Esophagus (tissue), 2 donors: ENCODE data around the gene CUX1. TPM values are rescaled to one million over a fixed set of nuclear protein-coding genes. Genes with fewer than 3 reads are reported as not detected.

Experiments used
- H3K27ac ChIP-seq, 2 donors: one replicate each; pipeline ENCODE4 v1.5.1; 2013; ENCODE audit warnings: low read depth in 2 of 2, mild to moderate bottlenecking in 2 of 2, inconsistent platforms in 1 of 2, low read length in 1 of 2, moderate library complexity in 1 of 2
- H3K27me3 ChIP-seq, 2 donors: one replicate each; pipeline ENCODE4 v1.6.1; 2013; ENCODE audit warnings: low read length in 2 of 2, control low read depth in 1 of 2, mild to moderate bottlenecking in 1 of 2; ENCODE audit not compliant: insufficient read depth in 2 of 2, control insufficient read depth in 1 of 2
- H3K36me3 ChIP-seq, 2 donors: one replicate each; pipeline ENCODE4 v1.6.1; 2013; ENCODE audit warnings: low read length in 1 of 2; ENCODE audit not compliant: control insufficient read depth in 2 of 2, insufficient read depth in 2 of 2
- H3K4me1 ChIP-seq, 2 donors: one replicate each; pipeline ENCODE4 v1.6.1; 2013; ENCODE audit warnings: low read length in 1 of 2; ENCODE audit not compliant: control insufficient read depth in 2 of 2, insufficient read depth in 2 of 2
- H3K4me3 ChIP-seq, 2 donors: one replicate each; pipeline ENCODE4 v1.5.1; 2013; ENCODE audit warnings: low read length in 2 of 2, mild to moderate bottlenecking in 2 of 2, low read depth in 1 of 2, moderate library complexity in 1 of 2
- H3K9me3 ChIP-seq, 2 donors: one replicate each; pipeline ENCODE4 v1.6.1; 2013; ENCODE audit warnings: mild to moderate bottlenecking in 2 of 2, low read depth in 1 of 2, low read length in 1 of 2, moderate library complexity in 1 of 2; ENCODE audit not compliant: control insufficient read depth in 2 of 2, insufficient read depth in 1 of 2
- WGBS, 2 donors: extraction: QIAGEN DNeasy Blood & Tissue Kit; methylation state at CpG; one replicate each; pipeline ENCODE4 v1.1.7; 2013; 5-methylcytosine and 5-hydroxymethylcytosine counted together
- polyA plus RNA-seq, 2 donors: library from polyadenylated mRNA; stranded (reverse); fragments of 200-250 nt; gene quantifications; one replicate each; pipeline ENCODE4 v1.2.3, GENCODE V29; 2013
- donor health status: healthy with polysubstance abuse.
- donor health status: Bipolar disorder and iron deficiency.

CUX1 gene
- polyA plus RNA-seq, 2 donors = 19.6 to 21.7 TPM

GRCh38 chr7:102253066-102253972 is 435.9 kb downstream of the CUX1 start:
- no peak overlapping the region for H3K4me3 ChIP-seq
- H3K36me3 ChIP-seq = peaks cover 0 to 7% of the 10 kb centered on the region in 2 donors
- H3K4me1 ChIP-seq = no peaks in the 10 kb centered on the region
- whole genome bisulfite sequencing, 2 donors = 82 to 92% methylated on average over 19 of the region's 19 CpGs
- no peaks in the 10 kb centered on the region for H3K27me3 ChIP-seq
- H3K27ac ChIP-seq = no peak overlapping the region
- no peaks in the 10 kb centered on the region for H3K9me3 ChIP-seq

GRCh38 chr7:102253973-102254370 is 436.5 kb downstream of the CUX1 start:
- Histone ChIP-seq H3K27me3 (no peaks in the 10 kb centered on the region), H3K36me3 (peaks cover 0 to 4% of the 10 kb centered on the region in 2 donors), H3K9me3 (no peaks in the 10 kb centered on the region), H3K27ac (no peak overlapping the region), H3K4me3 (no peak overlapping the region), H3K4me1 (no peaks in the 10 kb centered on the region)
- WGBS, 2 donors = 89 to 91% methylated on average over 12 to 13 of the region's 13 CpGs

DNA sequence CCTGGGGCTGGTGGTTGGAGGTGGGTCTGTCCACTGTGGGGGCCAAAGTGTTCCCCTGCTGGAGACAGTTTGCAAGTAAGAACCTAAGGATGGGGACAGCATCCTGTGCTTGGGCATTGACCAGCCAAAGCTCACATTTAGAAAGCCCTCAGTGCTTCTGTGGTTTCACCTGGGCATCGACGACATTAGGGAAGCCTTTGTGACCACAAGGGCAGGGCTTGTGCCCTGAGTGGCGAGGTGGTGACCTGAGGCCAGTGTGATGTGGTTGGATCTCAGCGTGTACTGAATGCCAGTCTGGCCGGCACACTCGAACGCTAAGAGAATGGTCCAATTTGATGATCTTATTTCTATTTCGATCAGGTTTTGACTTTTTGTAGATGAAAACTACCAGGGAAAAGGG is 437.1 kb downstream of the CUX1 start:
- Histone ChIP-seq H3K4me3 (no peak overlapping the region), H3K27me3 (no peaks in the 10 kb centered on the region), H3K9me3 (no peaks in the 10 kb centered on the region), H3K36me3 (peaks cover 0 to 2% of the 10 kb centered on the region in 2 donors), H3K4me1 (no peaks in the 10 kb centered on the region), H3K27ac (no peak overlapping the region)
- WGBS, 2 donors = 86 to 90% methylated on average over 8 of the region's 8 CpGs

DNA sequence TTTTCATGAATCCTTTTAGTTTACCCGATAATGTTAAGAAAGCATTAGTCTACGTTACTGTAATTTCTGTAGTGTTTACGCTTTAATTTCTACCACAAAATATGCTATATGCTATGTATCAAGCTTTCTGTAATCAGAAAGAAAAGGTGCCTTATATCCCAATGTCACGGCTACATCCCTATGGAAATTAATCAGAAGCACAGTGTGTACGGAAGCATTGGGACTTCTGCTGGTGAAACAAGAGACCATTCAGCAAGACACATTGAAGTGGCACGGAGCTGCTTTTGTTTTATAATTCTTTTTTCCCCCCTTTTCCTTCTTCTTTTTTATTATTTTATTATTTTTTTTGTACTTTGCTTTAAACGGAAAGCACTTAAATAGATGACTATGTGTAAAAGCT is 438.1 kb downstream of the CUX1 start:
- Histone ChIP-seq H3K9me3 (no peaks in the 10 kb centered on the region), H3K27me3 (no peaks in the 10 kb centered on the region), H3K4me1 (no peaks in the 10 kb centered on the region), H3K36me3 (peaks cover 0 to 2% of the 10 kb centered on the region in 2 donors), H3K4me3 (no peak overlapping the region), H3K27ac (no peak overlapping the region)
- WGBS, 2 donors = 94% methylated on average over 7 of the region's 7 CpGs

- 91 to 94% methylated on average over 15 of the region's 15 CpGs for WGBS, 2 donors
- H3K27ac ChIP-seq = no peak overlapping the region
- no peak overlapping the region for H3K4me3 ChIP-seq
- H3K9me3 ChIP-seq = no peaks in the 10 kb centered on the region
- no peaks in the 10 kb centered on the region for H3K27me3 ChIP-seq
- H3K4me1 ChIP-seq = no peaks in the 10 kb centered on the region
- H3K36me3 ChIP-seq = peaks cover 0 to 2% of the 10 kb centered on the region in 2 donors
Observed at GRCh38 chr7:102255916-102256315, 438.5 kb downstream of the CUX1 start.

DNA sequence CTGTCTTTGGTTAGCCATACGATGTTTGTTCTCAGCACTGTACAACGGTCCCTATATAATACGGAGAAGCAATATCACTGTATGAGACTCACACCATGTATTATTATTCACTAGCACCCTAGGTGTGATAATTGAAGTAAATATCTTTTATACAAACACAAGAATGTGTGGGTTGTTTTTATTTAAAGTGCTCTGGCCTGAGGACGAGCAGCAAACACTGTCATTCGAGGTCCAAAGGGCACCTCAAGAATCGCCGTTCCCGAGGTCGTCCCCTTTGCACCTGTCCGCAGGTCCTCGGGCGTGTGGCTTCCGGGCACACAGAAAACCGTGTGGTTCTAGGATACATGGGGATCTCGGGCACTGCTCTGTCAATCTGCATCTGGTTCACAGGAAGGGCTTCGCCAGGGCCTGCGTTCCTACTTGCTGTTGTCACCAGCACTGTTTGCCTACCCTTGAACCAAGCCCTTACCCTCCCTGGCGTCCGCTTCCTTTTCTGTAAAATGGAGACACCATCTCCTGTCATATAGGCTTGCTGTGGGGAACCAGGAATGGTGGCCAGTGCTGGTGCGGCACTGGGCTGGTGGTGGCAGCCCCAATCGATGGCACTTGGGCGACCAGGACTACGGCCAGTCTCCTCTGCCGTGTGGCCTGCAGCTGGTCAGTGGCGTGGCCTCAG is 440.8 kb downstream of the CUX1 start:
- no peak overlapping the region for H3K27ac ChIP-seq
- H3K9me3 ChIP-seq = no peaks in the 10 kb centered on the region
- no peaks in the 10 kb centered on the region for H3K4me1 ChIP-seq
- H3K4me3 ChIP-seq = no peak overlapping the region
- H3K27me3 ChIP-seq = no peaks in the 10 kb centered on the region
- 92% methylated on average over 25 of the region's 25 CpGs for WGBS, 2 donors
- H3K36me3 ChIP-seq = no peaks in the 10 kb centered on the region

DNA sequence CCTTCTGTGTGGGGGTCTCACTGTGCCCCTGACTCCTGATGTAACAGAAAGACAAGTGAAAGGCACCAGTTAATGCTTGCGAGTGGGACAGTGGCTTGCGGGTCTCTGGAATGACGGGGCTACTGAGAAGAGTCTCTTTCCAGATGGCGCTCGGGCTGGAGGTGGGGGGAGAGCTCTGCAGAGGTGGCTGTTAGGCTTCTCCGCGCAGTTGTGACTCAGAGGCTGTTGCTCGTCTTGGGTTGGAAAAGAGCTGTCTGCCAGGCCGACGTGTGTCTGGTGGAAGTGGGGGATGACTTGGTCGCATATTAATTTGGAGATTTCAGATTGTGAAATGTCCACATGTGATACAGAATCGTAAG is 441.3 kb downstream of the CUX1 start:
- H3K9me3 ChIP-seq = no peaks in the 10 kb centered on the region
- no peak overlapping the region for H3K4me3 ChIP-seq
- H3K36me3 ChIP-seq = no peaks in the 10 kb centered on the region
- H3K27ac ChIP-seq = no peak overlapping the region
- H3K27me3 ChIP-seq = no peaks in the 10 kb centered on the region
- no peaks in the 10 kb centered on the region for H3K4me1 ChIP-seq
- 83 to 87% methylated on average over 12 of the region's 12 CpGs for WGBS, 2 donors

- no peaks in the 10 kb centered on the region for H3K4me1 ChIP-seq
- H3K9me3 ChIP-seq = no peaks in the 10 kb centered on the region
- no peak overlapping the region for H3K4me3 ChIP-seq
- no peaks in the 10 kb centered on the region for H3K36me3 ChIP-seq
- no peaks in the 10 kb centered on the region for H3K27me3 ChIP-seq
- WGBS, 2 donors = 66 to 67% methylated on average over 9 of the region's 9 CpGs
- no peak overlapping the region for H3K27ac ChIP-seq
Observed at GRCh38 chr7:102260856-102261255, 443.4 kb downstream of the CUX1 start.

GRCh38 chr7:102261451-102261850 is 444.0 kb downstream of the CUX1 start:
- WGBS, 2 donors = 84 to 85% methylated on average over 9 of the region's 9 CpGs

More at GRCh38 chr7:102261451-102261850, 444.0 kb downstream of the CUX1 start:
- Histone ChIP-seq H3K27me3 (no peaks in the 10 kb centered on the region), H3K4me1 (peaks cover 0 to 2% of the 10 kb centered on the region in 2 donors), H3K27ac (no peak overlapping the region), H3K36me3 (no peaks in the 10 kb centered on the region), H3K4me3 (no peak overlapping the region), H3K9me3 (no peaks in the 10 kb centered on the region)
